ENCODE data around the gene REELD1.

REELD1 gene

DNA sequence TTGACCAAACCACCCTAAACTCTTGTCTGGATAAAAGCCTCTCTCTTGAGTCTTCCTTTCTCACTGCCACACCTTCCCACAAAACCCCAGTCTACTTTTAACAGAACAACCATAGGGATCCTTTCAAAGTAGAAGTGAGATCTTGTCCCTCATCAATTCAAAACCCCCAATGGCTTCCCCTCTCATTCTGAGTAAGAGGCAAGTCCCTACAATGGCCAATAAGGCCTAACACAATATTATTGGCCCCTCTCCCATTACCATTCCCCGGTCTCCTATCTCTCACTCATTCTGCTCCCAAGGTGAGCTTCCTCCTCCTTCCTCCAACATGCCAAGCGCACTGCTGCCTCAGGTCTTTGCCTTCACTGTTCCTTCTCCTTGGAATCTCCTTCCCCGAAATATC is 57.1 kb downstream of the REELD1 start:
- DNase-seq = no peak

DNA sequence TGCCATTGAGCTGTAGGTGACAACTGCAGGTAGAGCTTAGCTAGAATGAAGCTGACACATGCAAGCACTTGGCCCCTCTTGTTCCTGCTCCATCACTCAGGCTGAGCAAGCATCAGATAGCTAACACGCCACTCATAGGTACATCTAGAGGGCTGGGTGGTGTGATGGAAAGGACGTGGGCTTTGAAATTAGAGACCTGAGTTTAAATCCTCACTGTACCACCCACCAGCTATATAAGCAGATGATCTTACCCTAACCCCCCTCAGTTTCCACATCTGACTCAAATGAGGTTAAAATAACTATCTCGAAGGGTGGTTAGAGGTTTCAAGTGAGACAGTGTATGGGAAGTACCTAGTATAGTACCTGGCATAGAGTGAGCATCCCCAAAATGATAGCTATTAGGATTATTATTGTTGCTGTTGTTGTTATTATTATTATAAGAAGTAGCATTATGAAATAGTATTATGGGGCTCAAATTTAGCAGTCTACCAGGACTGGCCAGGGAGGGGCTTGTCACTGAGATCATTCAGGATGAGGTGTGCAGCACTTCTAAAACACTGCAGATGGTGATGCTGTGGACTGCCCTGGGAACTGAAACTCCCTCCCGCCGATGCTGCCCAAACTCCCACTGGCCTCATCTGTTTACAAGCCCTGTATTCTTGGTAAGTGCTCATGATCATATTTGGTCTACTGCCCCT is 59.0 kb downstream of the REELD1 start:
- no peak for DNase-seq

DNA sequence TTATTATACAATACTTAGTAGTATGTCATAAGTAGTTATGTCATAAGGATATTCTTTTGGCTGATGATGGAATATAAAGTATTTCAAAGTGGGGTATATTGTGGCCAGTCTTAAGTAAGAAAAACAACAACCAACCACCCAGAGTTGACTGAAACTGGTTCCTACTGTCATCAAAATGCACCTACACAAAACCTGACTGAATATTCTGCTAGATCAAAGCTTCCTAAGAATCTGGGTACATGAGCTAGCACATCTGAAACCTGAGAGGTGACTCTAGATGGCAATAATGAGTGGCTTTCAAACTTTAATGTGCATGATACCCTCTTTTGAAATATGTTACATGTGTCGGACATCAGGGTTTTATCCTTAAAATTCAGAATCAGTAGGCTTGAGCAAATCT is 60.4 kb downstream of the REELD1 start:
- DNase-seq = no peak

- DNase-seq = no peak
These were observed 61.0 kb downstream of the REELD1 start for GRCh38 chr4:146275370-146275769.

DNA sequence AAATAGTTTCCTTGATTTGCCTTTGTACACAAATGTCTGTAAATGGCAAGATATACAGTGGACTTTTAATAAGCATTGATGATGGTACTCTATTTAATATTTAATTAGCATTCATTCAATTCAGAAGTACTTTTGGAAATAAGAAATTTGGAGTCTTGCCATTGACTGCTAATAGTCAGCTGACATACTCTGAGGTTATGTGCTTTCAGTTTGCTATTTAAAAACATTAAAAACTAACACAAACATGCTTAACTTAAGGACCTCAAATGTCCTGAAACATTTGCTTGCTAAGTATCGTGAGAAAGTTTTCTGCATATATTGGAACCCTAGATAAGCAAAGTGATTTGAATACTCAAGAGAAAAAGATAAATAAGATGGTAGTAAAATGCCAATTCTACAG is 64.6 kb downstream of the REELD1 start:
- DNase-seq = no peak

Measured in fibroblast of skin of scalp (primary cell).